CD14-positive monocyte (primary cell): ENCODE measurements around the gene RBM18. TPM values are rescaled to one million over a fixed set of nuclear protein-coding genes. Genes with fewer than 3 reads are reported as not detected.
A peak's percentile ranks its signal among the peaks of the same experiment; 100 is the strongest.

Source experiments
- DNase-seq, 3 donors: peaks; one replicate each; pipeline ENCODE4 v3.0.0-alpha.2; 2011 to 2022
- H2AFZ ChIP-seq: 2 replicates; pipeline ENCODE4 v1.6.0; 2012; ENCODE audit warnings: mild to moderate bottlenecking, low read depth, low read length, inconsistent platforms; ENCODE audit not compliant: insufficient read depth, poor library complexity, severe bottlenecking
- H3K27ac ChIP-seq, 2 donors: 1 replicate in 1 of 2; 2 replicates in 1 of 2; pipeline ENCODE4 v1.5.1; 2012 to 2013; ENCODE audit warnings: low read length in 2 of 2, control low read depth in 1 of 2, inconsistent platforms in 1 of 2, low read depth in 1 of 2, mild to moderate bottlenecking in 1 of 2
- H3K27me3 ChIP-seq, 2 donors: one replicate each; pipeline versions ENCODE4 v1.6.0 to v1.6.1; 2011 to 2013; ENCODE audit warnings: low read length in 2 of 2; ENCODE audit not compliant: control insufficient read depth in 2 of 2, insufficient read depth in 2 of 2
- H3K36me3 ChIP-seq, 2 donors: replicated peaks in 1 of 2; 1 replicate in 1 of 2; 2 replicates in 1 of 2; pipeline versions ENCODE4 v1.5.1 to v1.6.1; 2012 to 2013; ENCODE audit warnings: low read length in 2 of 2, control low read depth in 1 of 2, inconsistent platforms in 1 of 2, mild to moderate bottlenecking in 1 of 2; ENCODE audit not compliant: insufficient read depth in 2 of 2, control insufficient read depth in 1 of 2
- H3K4me1 ChIP-seq, 2 donors: 1 replicate in 1 of 2; 2 replicates in 1 of 2; pipeline versions ENCODE4 v1.5.1 to v1.6.1; 2012 to 2013; ENCODE audit warnings: low read length in 2 of 2, control low read depth in 1 of 2, inconsistent platforms in 1 of 2, mild to moderate bottlenecking in 1 of 2, moderate library complexity in 1 of 2; ENCODE audit not compliant: insufficient read depth in 2 of 2, control insufficient read depth in 1 of 2
- H3K4me2 ChIP-seq: replicated peaks from 2 replicates; pipeline ENCODE3; 2012; ENCODE audit warnings: low read length, moderate library complexity, mild to moderate bottlenecking; ENCODE audit not compliant: poor library complexity, severe bottlenecking; ENCODE audit errors: extremely low read depth
- H3K4me3 ChIP-seq, 3 experiments: fragments of 200-600 bp in 1 of 3; sonication (generic) in 1 of 3; replicated peaks in 1 of 3; 1 replicate in 2 of 3; 2 replicates in 1 of 3; pipeline ENCODE4 v1.5.1; 2011 to 2013; ENCODE audit warnings: low read length in 3 of 3, mild to moderate bottlenecking in 3 of 3, control low read depth in 2 of 3, low read depth in 2 of 3, inconsistent platforms in 1 of 3, moderate library complexity in 1 of 3
- H3K79me2 ChIP-seq: 2 replicates; pipeline ENCODE4 v1.6.0; 2012; ENCODE audit warnings: mild to moderate bottlenecking, control low read depth, inconsistent platforms, low read length, moderate library complexity; ENCODE audit not compliant: insufficient read depth
- H3K9ac ChIP-seq: 2 replicates; pipeline ENCODE4 v1.6.0; 2017; ENCODE audit warnings: low read length, mild to moderate bottlenecking; ENCODE audit not compliant: insufficient read depth, poor library complexity, severe bottlenecking
- H3K9me3 ChIP-seq, 2 donors: replicated peaks in 1 of 2; 1 replicate in 1 of 2; 2 replicates in 1 of 2; pipeline versions ENCODE4 v1.5.1 to v1.6.1; 2012 to 2013; ENCODE audit warnings: low read length in 2 of 2, control low read depth in 1 of 2; ENCODE audit not compliant: control insufficient read depth in 1 of 2, insufficient read depth in 1 of 2
- H4K20me1 ChIP-seq: 2 replicates; pipeline ENCODE4 v1.6.0; 2012; ENCODE audit warnings: mild to moderate bottlenecking, low read length, control low read depth, moderate library complexity; ENCODE audit not compliant: insufficient read depth
- H3K27ac Mint-ChIP-seq, 7 donors: one replicate each; pipeline ENCODE4 v1.8.0; 2020; ENCODE audit warnings: mild to moderate bottlenecking in 7 of 7, mixed read lengths in 7 of 7, moderate library complexity in 6 of 7, inconsistent platforms in 2 of 7
- H3K27me3 Mint-ChIP-seq, 3 donors: one replicate each; pipeline ENCODE4 v1.8.0; 2021 to 2022; ENCODE audit warnings: low read depth in 3 of 3, mild to moderate bottlenecking in 3 of 3, mixed read lengths in 3 of 3, moderate library complexity in 3 of 3, inconsistent platforms in 1 of 3
- H3K36me3 Mint-ChIP-seq, 2 donors: one replicate each; pipeline ENCODE4 v1.8.0; 2020; ENCODE audit warnings: mixed read lengths in 2 of 2, inconsistent platforms in 1 of 2, mild to moderate bottlenecking in 1 of 2
- H3K4me1 Mint-ChIP-seq: one replicate; pipeline ENCODE4 v1.8.0; 2020; ENCODE audit warnings: mild to moderate bottlenecking, mixed read lengths
- H3K4me3 Mint-ChIP-seq, 2 donors: one replicate each; pipeline ENCODE4 v1.8.0; 2020; ENCODE audit warnings: mild to moderate bottlenecking in 2 of 2, mixed read lengths in 2 of 2, moderate library complexity in 1 of 2
- H3K9me3 Mint-ChIP-seq, 7 donors: one replicate each; pipeline ENCODE4 v1.8.0; 2020 to 2022; ENCODE audit warnings: mixed read lengths in 7 of 7, mild to moderate bottlenecking in 6 of 7, moderate library complexity in 6 of 7, inconsistent platforms in 2 of 7
- CTCF ChIP-seq: fragments of 200-600 bp; IDR thresholded peaks from one replicate; pipeline ENCODE4 v1.8.0; 2022; ENCODE audit warnings: antibody characterized with exemption, mild to moderate bottlenecking
- WGBS: methylation state at CpG from one replicate; pipeline ENCODE4 v1.1.5; 2013; ENCODE audit warnings: missing lambda C conversion rate; ENCODE audit not compliant: insufficient coverage; 5-methylcytosine and 5-hydroxymethylcytosine counted together
- intact Hi-C, 2 donors: fragments of 100-400 bp; cut with micrococcal nuclease; formaldehyde crosslinking; loops; one replicate each; pipeline versions ENCODE4 v1.15.0 to v1.15.1; 2023
- polyA plus RNA-seq, 3 donors: library from polyadenylated mRNA; depleted of rRNA in 1 of 3; unstranded in 2 of 3; stranded (reverse) in 1 of 3; fragments of 300-500 nt in 2 of 3; fragments of >200 nt in 1 of 3; fragmentation: Illumina TruSeq in 2 of 3; gene quantifications; 1 replicate in 2 of 3; 2 replicates in 1 of 3; pipeline ENCODE4 v1.2.3, GENCODE V29; 2012 to 2021

RBM18 gene
- polyA plus RNA-seq, 3 donors: 10.4 to 26.3 (median 25.3) TPM

- Histone ChIP-seq H3K36me3 (no peaks in the 10 kb centered on the region), H3K79me2 (no peaks in the 10 kb centered on the region), H3K4me3 (no peak overlapping the region), H3K4me2 (no peak overlapping the region), H3K9me3 (peaks cover 0 to 24% of the 10 kb centered on the region in 2 donors), H3K4me1 (peaks cover 0 to 6% of the 10 kb centered on the region in 2 donors), H4K20me1 (no peaks in the 10 kb centered on the region), H3K27ac (no peak overlapping the region), H3K9ac (no peak overlapping the region), H3K27me3 (peaks cover 37 to 65% of the 10 kb centered on the region in 2 donors), H2AFZ (no peak overlapping the region)
- Mint-ChIP-seq H3K4me1 (peaks cover 19% of the 10 kb centered on the region), H3K27me3 (peaks cover 47 to 67% (median 57%) of the 10 kb centered on the region in 3 donors), H3K4me3 (peak overlapping the region in 1 of 2 donors; percentile 74), H3K9me3 (peaks cover 0 to 16% (median 7%) of the 10 kb centered on the region in 7 donors), H3K36me3 (no peaks in the 10 kb centered on the region), H3K27ac (no peak overlapping the region)
- DNase-seq: no peak
- TF ChIP-seq CTCF: no peak
- 93% methylated on average over 50 of the region's 51 CpGs for WGBS
- intact Hi-C loops: no loop called here
Observed at GRCh38 chr9:122225312-122226141, 39.1 kb downstream of the RBM18 start.

- H3K27ac ChIP-seq: no peak overlapping the region
- H3K4me3 ChIP-seq: no peak overlapping the region
- Mint-ChIP-seq H3K9me3 (peaks cover 3 to 25% (median 16%) of the 10 kb centered on the region in 7 donors), H3K27ac (peak overlapping the region in 1 of 7 donors; percentile 26), H3K4me3 (peak overlapping the region; percentile 62 to 83), H3K4me1 (peaks cover 40% of the 10 kb centered on the region), H3K27me3 (peaks cover 68 to 88% (median 77%) of the 10 kb centered on the region in 3 donors), H3K36me3 (peaks cover 0 to 5% of the 10 kb centered on the region in 2 donors)
- WGBS: 100% methylated on average over 4 of the region's 5 CpGs
- no peak overlapping the region for H3K4me2 ChIP-seq
- H3K9ac ChIP-seq: no peak overlapping the region
- intact Hi-C loops: no loop called here
- peaks cover 37 to 68% of the 10 kb centered on the region in 2 donors for H3K27me3 ChIP-seq
- no peak for DNase-seq
- no peaks in the 10 kb centered on the region for H4K20me1 ChIP-seq
- peaks cover 13 to 16% of the 10 kb centered on the region in 2 donors for H3K4me1 ChIP-seq
- no peaks in the 10 kb centered on the region for H3K79me2 ChIP-seq
- peaks cover 0 to 31% of the 10 kb centered on the region in 2 donors for H3K9me3 ChIP-seq
- no peak for TF ChIP-seq CTCF
- no peaks in the 10 kb centered on the region for H3K36me3 ChIP-seq
- no peak overlapping the region for H2AFZ ChIP-seq
Observed at GRCh38 chr9:122223435-122223834, 41.2 kb downstream of the RBM18 start.
